H1 (cell line): ENCODE results near the gene CDH12.

Experiments
- CTCF ChIP-seq, 3 experiments: IDR thresholded peaks; 1 replicate in 2 of 3; 2 replicates in 1 of 3; pipeline versions ENCODE4 v1.5.1 to v1.6.1; 2011; ENCODE audit warnings: low read length in 3 of 3, mild to moderate bottlenecking in 3 of 3, inconsistent platforms in 2 of 3, low read depth in 1 of 3, moderate library complexity in 1 of 3; ENCODE audit not compliant: insufficient read depth in 1 of 3; ENCODE audit errors: control extremely low read depth in 1 of 3
- EGR1 ChIP-seq: IDR thresholded peaks from 2 replicates; pipeline ENCODE4 v1.6.1; 2011; ENCODE audit warnings: low read depth, low read length, borderline replicate concordance
- EZH2 ChIP-seq: fragments of 200-600 bp; sonication (generic); IDR thresholded peaks from 2 replicates; pipeline ENCODE4 v1.7.1; 2012; ENCODE audit warnings: low read depth, mild to moderate bottlenecking, moderate library complexity, low read length, inconsistent platforms; ENCODE audit not compliant: severe bottlenecking
- GABPA ChIP-seq: IDR thresholded peaks from 2 replicates; pipeline ENCODE4 v1.6.1; 2011; ENCODE audit warnings: mild to moderate bottlenecking, low read length, moderate library complexity, borderline replicate concordance; ENCODE audit not compliant: insufficient read depth
- HDAC2 ChIP-seq, 2 experiments: fragments of 300-600 bp in 1 of 2; sonication (generic) in 1 of 2; IDR thresholded peaks; 2 replicates each; pipeline ENCODE4 v1.6.1; 2011 to 2012; ENCODE audit warnings: low read depth in 2 of 2, low read length in 2 of 2, mild to moderate bottlenecking in 2 of 2, moderate library complexity in 2 of 2, borderline replicate concordance in 1 of 2, inconsistent platforms in 1 of 2
- HDAC6 ChIP-seq: IDR thresholded peaks from one replicate; pipeline ENCODE4 v1.7.1; 2012; ENCODE audit warnings: low read depth, mild to moderate bottlenecking, inconsistent platforms, low read length, moderate library complexity
- POLR2A ChIP-seq, 2 experiments: IDR thresholded peaks; 1 replicate in 1 of 2; 2 replicates in 1 of 2; pipeline ENCODE4 v1.6.1; 2011; ENCODE audit warnings: low read depth in 2 of 2, low read length in 2 of 2, mild to moderate bottlenecking in 2 of 2; ENCODE audit errors: control extremely low read depth in 1 of 2
- RNF2 ChIP-seq: fragments of 200-900, 300-1000 bp; sonication (generic); IDR thresholded peaks from 2 replicates; pipeline ENCODE4 v1.7.1; 2016; ENCODE audit warnings: borderline replicate concordance, low read depth, mild to moderate bottlenecking, antibody characterized with exemption, low read length; ENCODE audit not compliant: poor library complexity, severe bottlenecking; ENCODE audit errors: missing control alignments
- YY1 ChIP-seq: IDR thresholded peaks from 2 replicates; pipeline ENCODE4 v1.6.1; 2011; ENCODE audit warnings: low read depth, mild to moderate bottlenecking, low read length
- ZNF274 ChIP-seq: IDR thresholded peaks from 2 replicates; pipeline ENCODE4 v1.7.0; 2012; ENCODE audit warnings: low read length, borderline replicate concordance; ENCODE audit errors: extremely low read depth

- no peak for TF ChIP-seq ZNF274
- TF ChIP-seq GABPA: no peak
- no peak for TF ChIP-seq RNF2
- TF ChIP-seq CTCF (IDR thresholded peaks at IDR 0.05; ENCODE audit: control extremely low read depth in 1 of 3, insufficient read depth in 1 of 3, low read depth in 1 of 3, low read length in 3 of 3): no peak
- TF ChIP-seq HDAC6: no peak
- TF ChIP-seq EGR1: no peak
- no peak for TF ChIP-seq YY1
- TF ChIP-seq POLR2A (IDR thresholded peaks at IDR 0.05; ENCODE audit: control extremely low read depth in 1 of 2, low read depth in 2 of 2, low read length in 2 of 2): no peak
- no peak for TF ChIP-seq EZH2
- TF ChIP-seq HDAC2 (IDR thresholded peaks at IDR 0.05; ENCODE audit: borderline replicate concordance in 1 of 2, low read depth in 2 of 2, low read length in 2 of 2): no peak
Observed at GRCh38 chr5:22709743-22710142, 143.4 kb downstream of the CDH12 start.
